ENCODE data around the gene WWC2. TPM values are rescaled to one million over a fixed set of nuclear protein-coding genes. Genes with fewer than 3 reads are reported as not detected.

The WWC2 gene
- polyA plus RNA-seq, 1 experiment, result 32.0 TPM

DNA sequence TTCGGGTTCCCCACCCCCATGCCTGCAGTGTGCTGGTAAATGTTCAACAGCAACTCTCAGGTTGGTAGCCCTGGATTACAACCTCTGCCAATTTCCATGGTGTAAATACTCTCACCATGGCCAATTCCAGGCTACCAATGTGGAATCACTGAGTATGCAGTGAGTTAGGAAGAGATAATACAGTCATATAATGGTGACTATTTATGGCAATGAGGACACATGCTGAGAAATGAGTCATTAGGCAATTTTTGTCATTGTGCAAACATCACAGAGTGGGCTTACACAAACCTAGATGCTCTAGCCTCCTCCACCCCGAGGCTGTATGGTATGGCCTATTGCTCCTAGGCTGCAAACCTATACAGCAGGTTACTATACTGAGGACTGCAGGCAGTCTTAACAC is 227.8 kb downstream of the WWC2 start:
- ChIA-PET CTCF (no interaction called here), POLR2A (no interaction called here)
- no peak for DNase-seq (ENCODE audit: low read depth)
- no peaks in the 10 kb centered on the region for H3K27me3 ChIP-seq (ENCODE audit: control insufficient read depth, insufficient read depth, low read length)
- H3K36me3 ChIP-seq (ENCODE audit: control insufficient read depth, insufficient read depth, low read length), result no peaks in the 10 kb centered on the region
- TF ChIP-seq, protein P1, sequence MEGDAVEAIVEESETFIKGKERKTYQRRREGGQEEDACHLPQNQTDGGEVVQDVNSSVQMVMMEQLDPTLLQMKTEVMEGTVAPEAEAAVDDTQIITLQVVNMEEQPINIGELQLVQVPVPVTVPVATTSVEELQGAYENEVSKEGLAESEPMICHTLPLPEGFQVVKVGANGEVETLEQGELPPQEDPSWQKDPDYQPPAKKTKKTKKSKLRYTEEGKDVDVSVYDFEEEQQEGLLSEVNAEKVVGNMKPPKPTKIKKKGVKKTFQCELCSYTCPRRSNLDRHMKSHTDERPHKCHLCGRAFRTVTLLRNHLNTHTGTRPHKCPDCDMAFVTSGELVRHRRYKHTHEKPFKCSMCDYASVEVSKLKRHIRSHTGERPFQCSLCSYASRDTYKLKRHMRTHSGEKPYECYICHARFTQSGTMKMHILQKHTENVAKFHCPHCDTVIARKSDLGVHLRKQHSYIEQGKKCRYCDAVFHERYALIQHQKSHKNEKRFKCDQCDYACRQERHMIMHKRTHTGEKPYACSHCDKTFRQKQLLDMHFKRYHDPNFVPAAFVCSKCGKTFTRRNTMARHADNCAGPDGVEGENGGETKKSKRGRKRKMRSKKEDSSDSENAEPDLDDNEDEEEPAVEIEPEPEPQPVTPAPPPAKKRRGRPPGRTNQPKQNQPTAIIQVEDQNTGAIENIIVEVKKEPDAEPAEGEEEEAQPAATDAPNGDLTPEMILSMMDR (IDR thresholded peaks at IDR 0.05; ENCODE audit: insufficient read depth, low read depth, low read length), result no peak
- H3K4me3 ChIP-seq (ENCODE audit: low read depth, low read length), result no peak overlapping the region

DNA sequence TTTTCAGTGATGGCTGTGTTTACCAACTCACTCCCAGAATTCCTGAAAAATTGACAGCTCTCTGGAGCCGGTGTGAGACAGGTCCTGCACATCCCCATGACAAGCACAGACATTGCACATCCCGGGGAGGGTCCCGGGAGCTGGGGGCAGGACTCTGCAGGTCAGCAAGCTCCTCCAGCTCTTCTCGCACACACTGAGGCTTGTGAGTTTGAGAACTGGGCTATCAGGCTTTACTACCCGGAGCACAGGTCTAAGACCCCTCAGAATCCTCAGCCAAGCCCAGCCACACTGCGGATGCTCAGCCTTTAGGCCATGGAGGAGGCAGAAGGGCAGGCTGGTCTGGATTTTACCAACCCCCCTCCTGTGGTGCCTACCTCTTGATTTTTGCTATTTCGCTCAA is 228.8 kb downstream of the WWC2 start:
- TF ChIP-seq, protein P1 (IDR thresholded peaks at IDR 0.05; ENCODE audit: insufficient read depth, low read depth, low read length), result no peak
- DNase-seq (ENCODE audit: low read depth), result no peak
- ChIA-PET CTCF (no interaction called here), POLR2A (no interaction called here)
- no peaks in the 10 kb centered on the region for H3K36me3 ChIP-seq (ENCODE audit: control insufficient read depth, insufficient read depth, low read length)
- no peaks in the 10 kb centered on the region for H3K27me3 ChIP-seq (ENCODE audit: control insufficient read depth, insufficient read depth, low read length)
- no peak overlapping the region for H3K4me3 ChIP-seq (ENCODE audit: low read depth, low read length)

DNA sequence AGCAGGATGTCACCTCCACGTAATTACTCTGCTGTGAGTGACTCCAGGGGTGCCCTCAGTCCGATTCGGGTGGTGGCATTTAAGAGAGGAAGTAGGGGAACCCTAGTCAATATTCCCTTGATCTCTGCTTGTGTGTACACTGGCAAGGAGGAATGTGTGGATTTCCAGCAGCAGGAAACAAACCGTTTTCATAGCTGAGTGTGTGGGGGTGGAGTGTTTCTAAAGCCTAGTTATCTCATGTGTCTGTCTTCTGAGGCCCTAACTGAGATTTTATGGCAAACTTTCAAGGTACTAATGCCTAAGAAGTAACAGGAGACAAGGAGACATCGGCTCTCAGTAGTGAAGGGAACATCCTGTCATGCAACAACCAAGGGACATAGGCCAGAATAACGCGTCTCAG is 229.8 kb downstream of the WWC2 start:
- TF ChIP-seq, protein P1 (IDR thresholded peaks at IDR 0.05; ENCODE audit: insufficient read depth, low read depth, low read length), result no peak
- no peak overlapping the region for H3K4me3 ChIP-seq (ENCODE audit: low read depth, low read length)
- CTCF ChIA-PET, result no interaction called here
- DNase-seq (ENCODE audit: low read depth), result no peak
- H3K27me3 ChIP-seq (ENCODE audit: control insufficient read depth, insufficient read depth, low read length), result no peaks in the 10 kb centered on the region
- POLR2A ChIA-PET, result no interaction called here
- no peaks in the 10 kb centered on the region for H3K36me3 ChIP-seq (ENCODE audit: control insufficient read depth, insufficient read depth, low read length)

DNA sequence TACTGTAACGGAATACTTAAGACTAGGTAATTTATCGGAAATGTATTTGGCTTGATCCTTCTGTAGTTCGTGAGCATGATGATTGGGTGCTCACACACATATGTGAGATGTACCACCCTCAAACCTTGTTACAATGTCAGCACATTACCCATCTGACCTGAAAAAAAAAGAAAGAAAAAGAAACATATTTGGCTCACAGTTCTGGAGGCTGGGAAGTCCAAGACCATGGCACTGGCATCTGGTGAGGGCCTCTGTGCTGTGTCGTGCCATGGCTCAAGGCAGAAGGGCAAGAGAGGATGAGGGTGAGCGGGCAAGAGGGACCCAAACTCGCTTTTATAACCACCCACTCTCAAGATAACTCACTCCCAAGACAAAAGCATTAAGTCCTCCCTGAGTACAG is 230.2 kb downstream of the WWC2 start:
- Histone ChIP-seq H3K36me3 (ENCODE audit: control insufficient read depth, insufficient read depth, low read length) (no peaks in the 10 kb centered on the region), H3K4me3 (ENCODE audit: low read depth, low read length) (no peak overlapping the region), H3K27me3 (ENCODE audit: control insufficient read depth, insufficient read depth, low read length) (no peaks in the 10 kb centered on the region)
- DNase-seq (ENCODE audit: low read depth), result no peak
- TF ChIP-seq, protein P1 (IDR thresholded peaks at IDR 0.05; ENCODE audit: insufficient read depth, low read depth, low read length), result no peak
- POLR2A ChIA-PET, result no interaction called here
- CTCF ChIA-PET, result no interaction called here

DNA sequence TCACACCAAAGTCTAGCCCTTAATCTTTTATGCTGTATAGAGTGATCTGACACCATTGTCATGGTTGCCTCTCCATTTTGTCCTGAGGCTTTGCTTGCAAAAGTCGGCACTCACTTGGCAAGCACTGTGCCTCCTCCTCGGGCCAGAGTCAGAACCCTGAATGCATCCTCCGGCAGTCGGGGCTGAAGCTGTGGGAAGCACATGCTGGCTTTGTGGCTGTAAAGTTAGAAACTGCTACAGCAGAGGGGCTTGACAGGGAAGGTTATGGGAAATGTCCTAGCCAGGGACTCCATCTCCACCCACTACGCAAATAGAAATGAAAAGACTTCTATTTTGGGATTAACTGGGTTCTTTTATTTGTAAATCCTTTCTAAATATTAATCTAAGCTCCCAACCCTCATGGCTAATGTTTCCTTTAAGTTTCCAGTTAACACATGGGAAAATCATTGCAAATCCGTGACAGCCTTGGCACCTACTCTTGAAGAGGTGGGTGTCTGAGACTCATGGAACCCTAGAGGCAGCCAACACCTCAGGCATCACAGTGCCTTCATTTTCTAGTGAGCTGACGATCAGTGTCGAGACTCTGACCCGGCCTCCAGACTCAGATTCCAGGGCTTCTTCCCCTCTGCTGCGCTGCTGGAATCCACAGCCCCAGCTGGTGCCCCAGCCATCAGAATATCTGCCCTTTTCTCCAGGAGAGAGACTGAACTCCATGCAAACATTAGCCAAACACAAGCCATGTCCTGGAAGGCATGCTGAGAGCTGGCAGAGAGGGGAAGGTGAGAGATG is 231.1 kb downstream of the WWC2 start:
- Histone ChIP-seq H3K4me3 (ENCODE audit: low read depth, low read length) (no peak overlapping the region), H3K27me3 (ENCODE audit: control insufficient read depth, insufficient read depth, low read length) (no peaks in the 10 kb centered on the region), H3K36me3 (ENCODE audit: control insufficient read depth, insufficient read depth, low read length) (no peaks in the 10 kb centered on the region)
- ChIA-PET CTCF (no interaction called here), POLR2A (no interaction called here)
- TF ChIP-seq, protein P1 (IDR thresholded peaks at IDR 0.05; ENCODE audit: insufficient read depth, low read depth, low read length), result no peak
- no peak for DNase-seq (ENCODE audit: low read depth)

All from BJ (cell line).